Activated CD8-positive, alpha-beta T cell treated with anti-CD3 and anti-CD28 coated beads for 36 hours (primary cell): ENCODE data around the gene DLGAP1. TPM values are rescaled to one million over a fixed set of nuclear protein-coding genes. Genes with fewer than 3 reads are reported as not detected.

ENCODE experiments used
- ATAC-seq: fragments of 200-7000 bp; cut with Tn5 transposase; one replicate; pipeline ENCODE4 v1.10.0; 2021; ENCODE audit warnings: mild to moderate bottlenecking, moderate library complexity
- CTCF ChIA-PET: fragments of 350-600 bp; sonication (Branson Sonifier 250); formaldehyde crosslinking; loops from one replicate; lab custom pipeline; 2021; ENCODE audit warnings: antibody characterized with exemption; lab: Charles Lee
- POLR2A ChIA-PET: fragments of 350-600 bp; sonication (Branson Sonifier 250); formaldehyde crosslinking; loops from one replicate; lab custom pipeline; 2021; ENCODE audit warnings: antibody characterized with exemption; lab: Charles Lee
- DNase-seq: peaks from one replicate; pipeline ENCODE4 v3.0.0-alpha.2; 2020
- H3K27ac Mint-ChIP-seq: one replicate; pipeline ENCODE4 v1.8.0; 2021; ENCODE audit warnings: mild to moderate bottlenecking, mixed read lengths
- H3K27me3 Mint-ChIP-seq: one replicate; pipeline ENCODE4 v1.8.0; 2021; ENCODE audit warnings: mixed read lengths
- H3K36me3 Mint-ChIP-seq: one replicate; pipeline ENCODE4 v1.8.0; 2021; ENCODE audit warnings: low read depth, mixed read lengths
- H3K4me1 Mint-ChIP-seq: one replicate; pipeline ENCODE4 v1.8.0; 2021; ENCODE audit warnings: low read depth, mixed read lengths
- H3K4me3 Mint-ChIP-seq: one replicate; pipeline ENCODE4 v1.8.0; 2021; ENCODE audit warnings: mild to moderate bottlenecking, moderate library complexity, mixed read lengths
- H3K9me3 Mint-ChIP-seq: one replicate; pipeline ENCODE4 v1.8.0; 2021; ENCODE audit warnings: mixed read lengths
- intact Hi-C: fragments of 100-400 bp; cut with micrococcal nuclease; formaldehyde crosslinking; loops from one replicate; pipeline ENCODE4 v1.10.0; 2022
- total RNA-seq, 2 experiments: library from RNA; stranded (reverse); gene quantifications; one replicate each; pipeline ENCODE4 v1.2.3, GENCODE V29; 2021
- TF ChIP-seq, protein P1 (sequence below): fragments of 200-600 bp; IDR thresholded peaks from one replicate; pipeline ENCODE4 v1.8.0; 2022; ENCODE audit warnings: antibody characterized with exemption, mild to moderate bottlenecking

DLGAP1 gene
- total RNA-seq, 2 experiments from 2014 or later: not detected

DNA sequence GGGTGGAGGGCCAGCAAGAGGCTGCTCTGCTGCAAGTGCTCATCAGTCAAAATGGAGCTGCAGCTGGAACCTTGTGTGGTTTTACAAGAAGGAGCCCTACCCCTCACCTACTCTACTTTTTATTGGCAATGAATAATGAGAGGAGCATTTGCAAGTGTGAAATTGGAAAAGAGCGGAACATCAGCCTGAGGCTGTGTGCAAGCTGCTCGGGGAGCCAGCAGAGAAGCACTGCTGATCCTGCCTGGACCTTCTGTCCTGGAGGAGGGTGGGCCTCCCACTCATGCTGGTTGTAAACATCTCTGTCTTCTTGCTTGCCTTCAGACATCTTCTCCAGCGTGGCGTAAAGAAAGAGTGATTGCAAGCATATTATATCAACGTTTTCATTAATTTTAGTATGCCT is 256.2 kb downstream of the DLGAP1 start:
- ChIA-PET CTCF (no interaction called here), POLR2A (no interaction called here)
- Mint-ChIP-seq H3K9me3 (peaks cover 1% of the 10 kb centered on the region), H3K27me3 (no peaks in the 10 kb centered on the region), H3K4me3 (no peak overlapping the region), H3K36me3 (no peaks in the 10 kb centered on the region), H3K4me1 (no peaks in the 10 kb centered on the region), H3K27ac (no peak overlapping the region)
- no peak for ATAC-seq
- DNase-seq: no peak
- TF ChIP-seq, protein P1, sequence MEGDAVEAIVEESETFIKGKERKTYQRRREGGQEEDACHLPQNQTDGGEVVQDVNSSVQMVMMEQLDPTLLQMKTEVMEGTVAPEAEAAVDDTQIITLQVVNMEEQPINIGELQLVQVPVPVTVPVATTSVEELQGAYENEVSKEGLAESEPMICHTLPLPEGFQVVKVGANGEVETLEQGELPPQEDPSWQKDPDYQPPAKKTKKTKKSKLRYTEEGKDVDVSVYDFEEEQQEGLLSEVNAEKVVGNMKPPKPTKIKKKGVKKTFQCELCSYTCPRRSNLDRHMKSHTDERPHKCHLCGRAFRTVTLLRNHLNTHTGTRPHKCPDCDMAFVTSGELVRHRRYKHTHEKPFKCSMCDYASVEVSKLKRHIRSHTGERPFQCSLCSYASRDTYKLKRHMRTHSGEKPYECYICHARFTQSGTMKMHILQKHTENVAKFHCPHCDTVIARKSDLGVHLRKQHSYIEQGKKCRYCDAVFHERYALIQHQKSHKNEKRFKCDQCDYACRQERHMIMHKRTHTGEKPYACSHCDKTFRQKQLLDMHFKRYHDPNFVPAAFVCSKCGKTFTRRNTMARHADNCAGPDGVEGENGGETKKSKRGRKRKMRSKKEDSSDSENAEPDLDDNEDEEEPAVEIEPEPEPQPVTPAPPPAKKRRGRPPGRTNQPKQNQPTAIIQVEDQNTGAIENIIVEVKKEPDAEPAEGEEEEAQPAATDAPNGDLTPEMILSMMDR: no peak
- intact Hi-C loops: no loop called here

DNA sequence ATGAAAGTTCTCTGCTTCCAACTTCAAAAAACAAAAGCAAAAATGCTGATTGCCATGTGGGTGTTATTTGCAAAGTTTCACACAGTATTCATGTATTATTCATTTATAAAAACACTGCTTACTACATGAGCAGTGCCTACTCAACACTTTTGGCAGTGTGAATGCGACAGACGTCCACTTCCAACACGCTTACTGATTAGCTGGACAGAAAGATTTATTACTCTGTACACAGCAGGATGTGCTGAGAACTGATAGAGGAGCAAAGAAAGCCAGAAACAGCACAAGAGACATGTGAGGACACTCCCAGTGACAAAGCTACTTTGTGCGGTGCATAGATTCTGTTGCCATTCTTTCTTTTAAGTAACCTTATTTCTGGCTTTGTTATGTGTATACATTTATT is 258.8 kb downstream of the DLGAP1 start:
- ATAC-seq (no peak), DNase-seq (no peak)
- no peak overlapping the region for H3K27ac Mint-ChIP-seq
- H3K36me3 Mint-ChIP-seq: no peaks in the 10 kb centered on the region
- CTCF ChIA-PET: no interaction called here
- peaks cover 1% of the 10 kb centered on the region for H3K9me3 Mint-ChIP-seq
- POLR2A ChIA-PET: no interaction called here
- H3K4me1 Mint-ChIP-seq: no peaks in the 10 kb centered on the region
- no peak overlapping the region for H3K4me3 Mint-ChIP-seq
- TF ChIP-seq, protein P1: no peak
- intact Hi-C loops: no loop called here
- H3K27me3 Mint-ChIP-seq: no peaks in the 10 kb centered on the region

DNA sequence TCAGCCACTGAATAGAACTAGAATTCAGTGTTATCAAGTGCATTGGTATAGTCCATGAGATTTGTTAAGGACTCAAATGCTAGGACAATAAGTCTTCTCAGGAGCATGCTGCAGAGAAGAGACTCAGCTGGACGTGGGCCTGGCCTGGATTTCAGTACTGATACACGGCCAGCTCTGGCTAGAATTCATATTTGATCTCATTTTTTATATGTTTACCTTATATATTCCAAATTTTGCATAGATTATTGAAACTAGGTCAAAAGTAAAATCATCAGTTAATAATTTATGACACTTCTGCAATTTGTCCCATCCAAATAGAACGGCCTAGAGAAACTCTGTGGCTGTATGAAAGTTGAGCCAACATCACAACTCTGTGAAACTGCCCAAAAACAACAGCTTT is 262.0 kb downstream of the DLGAP1 start:
- Mint-ChIP-seq H3K27ac (no peak overlapping the region), H3K9me3 (peaks cover 1% of the 10 kb centered on the region), H3K4me3 (no peak overlapping the region), H3K36me3 (no peaks in the 10 kb centered on the region), H3K4me1 (no peaks in the 10 kb centered on the region), H3K27me3 (no peaks in the 10 kb centered on the region)
- ChIA-PET POLR2A (no interaction called here), CTCF (no interaction called here)
- intact Hi-C loops: no loop called here
- DNase-seq (no peak), ATAC-seq (no peak)
- TF ChIP-seq, protein P1: no peak

DNA sequence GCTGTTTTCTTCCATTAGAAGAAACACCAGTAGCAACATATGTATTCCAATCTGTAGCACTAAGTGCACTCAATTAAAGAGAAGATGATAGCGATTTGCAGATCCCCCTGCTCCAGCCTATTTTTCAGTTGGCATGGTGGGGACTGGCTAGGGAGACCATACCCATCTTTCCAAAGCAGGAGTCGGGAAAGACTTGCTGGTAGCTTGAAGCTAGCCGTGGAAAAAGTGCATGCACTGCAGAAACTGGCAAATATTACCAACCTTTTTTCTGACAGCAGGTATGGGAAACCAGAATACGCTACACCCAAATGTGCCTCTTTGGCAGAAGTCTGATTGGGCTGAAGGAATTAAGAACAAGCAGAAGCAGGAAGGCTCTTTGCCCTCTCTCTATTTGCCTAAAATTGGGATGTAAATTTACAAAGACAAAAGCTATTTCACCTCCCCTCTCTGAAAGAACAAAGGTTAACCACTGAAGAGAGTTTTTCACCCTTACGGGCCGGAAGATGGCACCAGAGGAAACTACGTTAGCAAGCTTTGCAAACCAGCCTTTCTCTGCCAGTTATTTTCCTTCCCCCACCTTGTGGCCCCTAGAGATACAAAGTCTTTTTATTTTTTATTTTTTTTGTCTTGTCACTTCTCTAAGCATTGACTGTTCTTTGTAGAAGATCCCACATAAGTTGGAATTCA is 273.1 kb downstream of the DLGAP1 start:
- no peaks in the 10 kb centered on the region for H3K4me1 Mint-ChIP-seq
- no peaks in the 10 kb centered on the region for H3K27me3 Mint-ChIP-seq
- ATAC-seq (no peak), DNase-seq (no peak)
- TF ChIP-seq, protein P1: no peak
- no peaks in the 10 kb centered on the region for H3K36me3 Mint-ChIP-seq
- H3K9me3 Mint-ChIP-seq: peaks cover 5% of the 10 kb centered on the region
- H3K4me3 Mint-ChIP-seq: no peak overlapping the region
- intact Hi-C loops: no loop called here
- H3K27ac Mint-ChIP-seq: no peak overlapping the region
- ChIA-PET CTCF (interaction anchor here (1.5 kb wide), 1 partner anchor 75 kb away, joined by 3 read pairs; no protein-coding TSS in a partner anchor), POLR2A (no interaction called here)

DNA sequence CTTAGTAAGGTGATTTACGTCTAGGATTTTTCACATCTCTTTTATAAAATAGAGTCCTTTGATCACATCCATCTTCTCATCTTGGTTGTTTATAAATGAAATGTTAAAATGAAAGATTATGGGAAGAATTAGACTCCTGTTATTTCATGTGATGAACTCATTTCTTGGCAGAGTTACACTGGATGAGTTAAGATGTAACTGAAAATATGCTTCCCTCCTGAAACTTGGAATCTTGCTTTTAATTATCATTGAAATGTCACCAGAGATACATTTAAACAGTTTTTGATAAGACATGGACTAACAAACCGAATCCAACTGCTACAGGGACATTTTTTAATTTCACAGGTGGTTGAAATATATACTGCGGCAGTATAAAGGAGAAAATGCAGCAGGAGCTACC is 274.0 kb downstream of the DLGAP1 start:
- DNase-seq: no peak
- no peaks in the 10 kb centered on the region for H3K27me3 Mint-ChIP-seq
- H3K4me1 Mint-ChIP-seq: no peaks in the 10 kb centered on the region
- ChIA-PET POLR2A (no interaction called here), CTCF (no interaction called here)
- H3K27ac Mint-ChIP-seq: no peak overlapping the region
- intact Hi-C loops: no loop called here
- no peaks in the 10 kb centered on the region for H3K36me3 Mint-ChIP-seq
- no peak for ATAC-seq
- TF ChIP-seq, protein P1: no peak
- no peak overlapping the region for H3K4me3 Mint-ChIP-seq
- peaks cover 2% of the 10 kb centered on the region for H3K9me3 Mint-ChIP-seq
